Left forelimb (tissue), 1 donor: Measurements from ENCODE around the gene AHNAK.

ENCODE experiments used
- DNase-seq: peaks from one replicate; pipeline ENCODE4 v3.0.0-alpha.2; 2018; ENCODE audit warnings: low spot score

The AHNAK gene

DNA sequence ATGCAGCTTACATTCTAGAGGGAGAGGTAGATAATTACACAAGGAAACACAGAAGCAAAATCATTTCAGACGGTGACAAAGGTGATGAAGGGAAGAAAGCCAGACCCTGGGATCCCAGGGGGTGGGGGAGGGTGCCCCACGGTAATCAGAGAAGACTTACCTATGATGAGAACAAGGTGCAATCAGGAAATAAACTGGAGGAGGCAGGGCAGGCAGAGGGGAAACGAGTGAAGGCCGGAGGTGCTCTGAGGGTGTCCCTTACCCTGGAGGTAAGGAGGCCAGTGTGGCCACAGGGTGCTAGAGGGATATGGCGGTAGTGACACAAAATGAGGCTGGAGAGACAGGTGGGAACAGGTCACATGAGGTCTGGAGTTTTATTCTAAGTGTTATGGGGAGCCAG lies 141.7 kb downstream of the AHNAK start:
- DNase-seq = no peak

DNA sequence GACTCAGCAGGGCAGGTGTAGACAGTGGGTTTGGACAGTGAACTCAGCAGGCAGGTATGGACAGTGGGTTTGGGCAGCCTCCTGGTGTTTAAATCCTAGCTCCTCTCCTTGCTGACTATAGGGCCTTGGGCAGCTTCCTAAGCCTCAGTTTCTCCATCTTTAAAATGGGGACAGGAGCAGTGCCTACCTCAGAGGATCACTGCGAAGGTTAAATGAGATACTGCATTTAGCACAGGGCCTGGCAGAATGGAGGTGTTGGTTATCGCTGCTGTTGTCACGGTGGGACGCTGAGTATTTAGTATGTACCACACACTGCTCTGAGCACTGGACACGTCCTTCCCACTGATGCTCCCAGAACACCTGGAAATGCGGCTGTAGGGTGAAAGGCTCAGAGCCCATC lies 142.2 kb downstream of the AHNAK start:
- DNase-seq = no peak

DNA sequence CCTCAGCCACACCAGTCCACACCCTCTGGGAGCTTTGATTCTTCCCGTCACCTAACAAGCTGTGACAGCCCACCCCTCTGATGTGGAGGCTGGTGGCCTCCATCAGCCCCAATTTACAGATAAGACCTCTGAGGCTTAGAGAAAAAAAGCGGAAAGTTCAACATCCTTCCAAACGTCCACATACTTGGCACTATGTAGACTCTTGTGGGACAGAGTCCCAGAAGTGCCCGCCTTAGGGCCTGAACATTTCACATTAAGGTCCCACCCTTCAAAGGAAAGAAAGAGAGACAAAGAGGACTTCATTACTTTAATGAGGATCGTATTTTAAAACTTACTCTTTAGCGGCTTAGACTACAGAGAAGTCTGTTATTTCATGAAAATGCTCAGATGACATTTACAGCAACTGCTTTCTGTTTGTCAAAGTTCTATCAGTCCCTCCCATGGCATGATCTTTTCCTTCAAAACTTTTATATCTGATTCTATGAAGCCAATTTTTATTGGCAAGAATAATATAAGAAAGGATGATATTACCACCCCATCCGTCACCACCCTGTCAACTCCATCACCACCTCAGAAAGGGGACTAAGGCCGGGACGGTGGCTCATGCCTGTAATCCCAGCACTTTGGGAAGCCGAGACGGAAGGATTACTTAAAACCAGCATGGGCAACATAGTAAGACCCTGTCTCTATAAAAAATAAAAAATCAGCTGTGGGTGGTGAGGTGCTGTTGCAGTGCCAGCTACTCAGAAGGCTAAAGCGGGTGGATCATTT lies 143.5 kb downstream of the AHNAK start:
- DNase-seq = no peak

DNA sequence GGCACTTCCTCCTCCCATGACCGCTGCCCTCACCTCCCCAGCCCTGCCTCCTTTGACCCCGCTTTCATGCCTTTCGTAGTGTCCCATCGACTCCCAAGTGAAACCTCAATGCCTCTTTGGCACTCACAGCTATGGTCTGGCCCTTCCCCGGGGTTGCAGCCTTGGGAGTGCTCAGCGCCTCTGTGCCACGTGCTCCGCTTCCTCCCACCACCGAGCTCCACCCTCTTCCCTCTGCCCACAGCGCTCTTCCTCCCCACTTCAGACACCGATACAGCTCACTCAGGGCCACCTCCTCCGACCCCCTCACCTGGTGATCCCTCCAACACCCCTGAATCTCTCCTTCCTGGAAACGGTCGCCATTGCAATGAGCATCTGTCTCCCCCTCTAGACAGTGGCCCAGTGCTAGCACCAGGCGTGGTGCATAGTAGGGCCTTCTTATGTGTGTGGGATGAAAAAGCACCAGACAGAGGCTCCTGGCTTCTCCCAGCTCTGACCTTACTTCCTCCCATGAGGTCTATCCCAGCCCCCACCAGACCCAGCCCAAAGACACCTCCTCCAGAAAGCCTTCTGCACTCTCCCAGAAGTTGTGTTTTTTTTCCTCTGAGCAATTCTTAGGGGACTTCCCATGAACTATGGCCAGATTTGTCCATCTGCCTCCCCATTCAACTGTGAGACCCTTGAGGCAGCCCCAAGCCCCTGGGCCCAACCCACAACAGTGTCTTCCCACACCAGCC lies 144.2 kb downstream of the AHNAK start:
- no peak for DNase-seq

DNA sequence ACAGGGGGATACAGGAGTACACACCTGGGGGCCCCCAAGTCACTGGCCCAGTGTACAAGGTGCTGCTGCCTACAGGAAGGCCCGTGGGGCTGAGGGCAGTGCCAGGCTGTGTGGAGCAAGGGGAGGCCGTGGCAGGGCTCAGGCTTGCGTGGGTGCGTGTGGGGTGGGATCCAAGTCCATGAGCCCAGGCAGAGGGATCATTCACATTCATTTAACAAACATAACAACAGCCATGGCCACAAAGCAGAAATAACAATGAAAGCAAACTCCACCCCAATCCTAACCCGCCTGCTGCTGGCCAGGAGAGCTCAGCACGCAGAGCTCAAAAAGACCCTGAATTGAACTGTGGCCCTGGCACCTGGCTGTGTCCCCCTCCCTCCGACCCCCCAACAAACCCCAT lies 144.8 kb downstream of the AHNAK start:
- no peak for DNase-seq

DNA sequence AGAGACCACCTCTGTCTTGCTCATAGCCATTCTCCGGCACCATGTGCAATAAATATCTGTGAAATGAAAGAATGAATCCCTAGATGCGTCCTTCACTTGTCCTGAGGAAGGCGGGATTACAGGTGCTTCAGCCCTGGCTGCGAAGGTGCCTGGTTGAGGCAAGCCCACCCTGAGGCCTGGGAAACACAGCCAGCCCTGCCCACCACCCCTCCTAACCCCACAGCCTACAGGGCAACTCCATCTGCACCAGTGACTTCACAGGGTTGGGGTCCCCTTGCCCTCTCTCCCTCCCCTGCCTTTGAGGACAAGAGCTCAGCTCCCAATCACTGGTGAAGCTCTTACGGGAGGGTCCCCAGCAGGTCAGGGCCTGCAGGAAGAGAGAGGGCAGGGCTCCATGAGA lies 145.2 kb downstream of the AHNAK start:
- DNase-seq = no peak

DNA sequence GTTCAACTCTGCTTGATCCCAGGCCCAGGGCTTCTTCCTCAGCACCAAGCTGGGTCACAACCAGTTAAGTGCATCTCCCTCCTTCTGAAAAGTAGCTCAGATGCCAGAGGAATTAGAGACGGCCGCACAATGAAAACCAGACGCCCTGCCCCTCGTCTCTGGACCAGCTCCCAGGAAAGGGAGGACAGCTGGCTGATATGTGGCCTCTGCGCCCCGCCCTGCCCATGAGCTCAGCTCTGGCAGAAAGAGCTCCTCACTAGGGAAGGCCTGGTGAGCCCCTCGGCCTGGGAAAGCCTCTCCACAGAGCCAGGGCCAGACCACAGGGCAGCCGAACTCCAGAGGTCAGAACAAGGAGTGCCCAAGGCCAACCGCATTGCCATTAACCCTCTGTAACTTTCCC lies 145.8 kb downstream of the AHNAK start:
- DNase-seq = peak; percentile 90

DNA sequence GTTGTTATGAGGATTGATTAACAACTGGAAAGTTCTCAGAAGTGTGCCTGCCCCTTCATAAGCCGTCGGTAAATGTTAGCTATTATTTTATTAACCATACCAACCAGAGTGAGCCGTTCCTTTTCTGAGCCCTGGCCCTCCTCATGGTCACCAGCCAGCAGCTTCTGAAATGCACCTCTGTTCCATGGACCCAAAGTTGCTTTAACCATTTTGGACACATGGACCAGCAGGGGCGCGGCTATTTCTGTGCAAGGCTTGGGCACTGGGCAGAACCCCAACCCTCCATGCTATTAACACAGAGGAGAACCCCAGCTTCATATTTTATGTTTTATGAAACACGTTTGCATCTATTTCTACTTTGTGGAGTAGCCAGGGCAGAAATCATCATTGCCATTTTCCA lies 146.3 kb downstream of the AHNAK start:
- DNase-seq = no peak

DNA sequence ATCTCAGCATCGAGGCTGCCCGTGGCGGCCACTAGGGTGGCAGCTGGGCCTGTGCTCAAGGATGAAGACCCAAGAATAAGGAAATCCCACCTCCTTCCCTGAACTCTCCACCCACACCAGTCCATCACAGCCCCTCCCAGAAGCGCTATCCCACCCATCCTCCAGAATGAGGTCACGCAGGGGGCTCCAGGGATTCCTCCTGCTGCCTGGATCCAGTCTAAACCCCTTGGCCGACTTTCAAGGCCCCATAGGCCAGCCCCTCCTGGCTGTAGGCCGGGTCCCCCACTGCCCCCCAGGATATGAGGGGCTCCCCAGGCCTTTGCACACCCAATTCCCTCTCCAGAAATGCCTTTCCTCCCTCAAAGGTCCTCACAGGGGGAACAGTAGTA lies 146.7 kb downstream of the AHNAK start:
- peak; percentile 88 for DNase-seq

DNA sequence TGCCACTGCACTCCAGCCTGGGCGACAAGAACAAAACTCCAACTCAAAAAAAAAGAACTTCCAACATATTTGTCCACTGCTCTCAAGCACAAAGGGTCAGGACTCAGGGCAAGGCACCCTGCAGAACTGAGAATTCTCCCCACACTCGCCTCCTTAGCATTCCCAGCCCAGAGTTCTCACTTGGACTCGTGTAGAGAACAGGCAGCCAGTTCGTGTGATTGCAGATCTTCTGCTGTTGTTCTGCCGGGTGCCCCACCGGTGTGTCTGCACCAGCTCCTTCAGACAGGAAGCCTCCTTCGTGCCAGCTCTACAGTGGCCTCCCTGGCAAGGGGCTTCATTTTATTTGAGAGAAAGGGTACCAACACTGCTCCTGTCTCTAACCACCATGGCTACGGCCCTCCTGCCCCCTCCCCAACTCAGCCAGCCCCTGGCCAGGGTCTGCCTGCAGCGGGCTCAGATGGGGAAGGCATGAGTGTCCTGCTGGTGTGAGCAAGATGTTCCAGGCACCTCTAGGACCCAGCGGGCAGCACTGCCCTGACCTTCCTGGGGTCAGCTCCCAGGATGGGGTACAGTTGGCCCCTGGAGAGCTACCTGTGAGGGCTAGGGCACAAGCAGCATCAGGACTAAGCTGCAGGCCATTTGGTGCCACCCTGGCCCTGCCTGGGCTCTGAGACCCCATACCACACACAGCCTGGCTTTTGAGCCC lies 147.3 kb downstream of the AHNAK start:
- DNase-seq = no peak

DNA sequence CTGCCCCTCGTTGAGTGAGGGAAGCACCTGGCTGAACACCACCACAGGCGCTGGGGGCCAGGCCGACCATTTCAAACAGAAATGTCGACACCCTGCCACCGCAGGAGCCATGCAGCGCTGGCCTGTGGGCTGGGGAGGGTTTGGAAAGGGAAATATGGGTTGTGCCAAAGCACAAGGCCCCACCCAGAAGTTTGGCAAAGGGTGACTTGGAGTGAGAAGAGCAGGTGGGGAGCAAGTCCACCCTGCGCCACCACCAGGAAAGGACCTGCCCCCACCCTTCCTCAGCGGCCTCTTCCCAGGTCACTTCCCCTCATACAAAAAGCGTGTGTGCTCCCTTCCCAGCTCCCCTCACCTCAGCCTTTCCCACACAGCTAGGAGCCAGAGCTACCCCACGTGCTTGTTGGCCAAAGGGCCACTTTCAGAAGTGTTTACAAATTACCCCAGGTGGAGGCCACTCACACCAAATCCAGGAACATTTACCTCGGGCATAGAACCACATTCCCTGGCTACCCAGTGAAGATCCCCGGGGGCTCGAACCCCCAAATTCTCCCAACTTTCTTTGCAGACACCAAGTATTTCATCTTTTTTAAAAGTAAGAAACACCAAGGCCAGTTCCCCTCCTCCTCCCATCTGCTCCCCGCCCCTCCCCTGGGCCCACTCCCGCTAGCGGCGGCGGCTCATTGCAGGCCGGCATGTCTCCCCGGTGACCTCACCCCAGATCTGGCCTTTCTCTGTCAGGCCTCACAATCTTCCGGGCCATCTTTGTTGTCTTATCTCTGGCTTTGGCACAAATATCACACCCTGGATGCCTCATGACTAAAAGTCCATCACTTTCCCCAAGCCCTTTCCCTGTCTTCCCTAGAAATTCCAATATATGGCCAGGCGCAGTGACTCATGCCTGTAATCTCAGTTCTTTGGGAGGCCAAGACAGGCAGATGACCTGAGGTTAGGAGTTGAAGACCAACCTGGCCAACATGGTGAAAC lies 148.3 kb downstream of the AHNAK start:
- DNase-seq = no peak

DNA sequence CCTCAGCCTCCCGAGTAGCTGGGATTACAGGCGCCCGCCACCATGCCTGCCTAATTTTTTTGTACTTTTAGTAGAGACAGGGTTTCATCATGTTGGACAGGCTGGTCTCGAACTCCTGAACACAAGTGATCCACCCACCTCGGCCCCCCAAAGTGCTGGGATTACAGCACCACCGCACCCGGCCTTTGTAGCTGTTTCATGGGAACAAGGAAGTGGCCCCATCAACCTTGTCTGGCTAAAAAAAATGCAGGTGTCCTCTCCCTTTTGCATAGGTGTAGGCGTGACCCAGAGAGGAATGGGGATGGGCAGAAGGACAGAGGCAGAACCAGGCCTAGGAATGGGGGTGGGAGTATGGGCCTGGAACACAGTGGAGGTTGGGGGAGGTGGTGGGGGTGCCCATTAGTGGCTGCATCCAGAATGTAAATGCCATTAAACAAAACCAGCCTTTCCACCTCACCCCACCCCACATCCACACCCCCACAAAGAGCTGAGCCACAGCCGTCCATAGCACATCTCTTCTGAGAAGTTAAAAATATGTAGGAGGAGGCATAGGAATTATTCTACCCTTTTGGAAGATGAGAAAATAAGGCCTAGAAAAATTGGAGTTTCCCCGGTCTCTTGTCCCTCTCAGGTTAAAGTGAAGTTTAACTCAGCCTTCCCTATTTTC lies 150.6 kb downstream of the AHNAK start:
- no peak for DNase-seq

DNA sequence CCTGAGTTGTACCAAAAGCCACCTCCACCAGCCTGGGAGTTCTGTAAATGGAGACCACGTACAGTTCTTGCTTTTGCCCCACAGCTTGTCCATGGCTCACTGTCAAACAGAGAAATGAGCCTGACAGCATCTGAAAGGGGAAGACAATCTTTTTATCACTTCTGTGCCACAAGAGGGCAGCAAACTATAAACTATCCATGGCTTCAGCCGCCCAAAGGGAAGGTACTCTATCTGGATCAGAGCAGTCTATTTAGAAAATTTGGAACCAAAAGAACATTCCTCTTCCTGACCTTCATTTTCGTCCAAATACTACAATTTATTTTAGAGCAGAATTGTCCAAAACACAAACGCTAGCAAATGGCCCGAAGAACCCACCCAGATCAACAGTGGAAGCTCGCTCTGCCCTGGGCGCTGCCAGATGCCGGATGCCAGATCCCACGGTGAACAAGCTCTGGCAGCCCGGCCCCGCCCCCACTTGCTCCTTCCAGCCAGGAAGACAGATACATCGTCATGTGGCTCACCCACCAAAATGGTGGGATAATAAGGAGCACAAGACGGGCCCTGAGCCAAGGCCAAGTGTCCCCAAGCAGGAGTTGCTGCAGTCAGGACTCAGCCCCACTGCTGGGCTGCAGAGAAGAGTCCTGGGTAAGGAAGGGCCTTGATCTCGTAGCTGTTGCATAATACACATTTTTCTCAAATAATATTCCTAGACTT lies 151.6 kb downstream of the AHNAK start:
- DNase-seq = peak; percentile 88

DNA sequence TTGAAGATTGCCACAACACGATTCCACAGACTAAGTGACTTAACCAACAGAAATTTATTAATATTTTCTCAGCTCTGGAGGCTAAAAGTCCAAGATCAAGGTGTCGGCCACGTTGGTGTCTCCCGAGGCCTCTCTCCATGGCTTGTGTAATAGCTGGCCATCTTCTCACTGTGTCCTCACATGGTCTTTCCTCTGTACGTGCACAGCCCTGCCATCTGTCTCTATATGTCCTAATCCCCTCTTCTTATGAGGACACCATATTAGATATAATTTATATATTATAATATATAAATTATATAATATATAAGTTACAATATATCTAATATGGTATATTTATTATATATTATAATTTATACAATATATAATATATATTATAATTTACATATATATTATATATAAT lies 152.9 kb downstream of the AHNAK start:
- no peak for DNase-seq

DNA sequence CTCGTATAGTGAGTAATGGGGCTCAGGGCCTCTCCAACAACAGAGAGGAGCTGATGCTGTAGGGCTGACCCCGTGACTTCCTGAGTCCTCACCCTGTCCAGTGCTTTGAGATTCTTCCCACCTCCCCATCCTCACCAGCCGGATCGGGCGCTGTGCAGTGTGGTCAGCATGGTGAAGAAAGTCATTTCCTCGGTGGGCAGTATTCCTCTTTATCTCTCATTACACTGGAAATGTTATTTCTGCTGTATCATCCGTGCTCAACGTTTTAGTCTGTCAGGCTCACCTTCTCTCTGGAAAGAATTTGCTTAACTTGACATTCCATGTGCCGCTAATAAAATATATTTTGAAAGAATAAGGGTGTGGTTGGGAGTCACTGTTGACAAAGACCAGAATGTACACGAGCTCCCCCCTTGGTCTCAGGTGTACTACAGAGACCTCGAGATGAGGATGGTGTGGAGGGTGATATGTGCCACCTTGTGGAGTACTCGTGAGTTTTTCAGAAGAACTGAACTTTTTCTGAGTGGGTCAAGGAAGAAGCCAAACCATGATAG lies 153.5 kb downstream of the AHNAK start:
- no peak for DNase-seq

DNA sequence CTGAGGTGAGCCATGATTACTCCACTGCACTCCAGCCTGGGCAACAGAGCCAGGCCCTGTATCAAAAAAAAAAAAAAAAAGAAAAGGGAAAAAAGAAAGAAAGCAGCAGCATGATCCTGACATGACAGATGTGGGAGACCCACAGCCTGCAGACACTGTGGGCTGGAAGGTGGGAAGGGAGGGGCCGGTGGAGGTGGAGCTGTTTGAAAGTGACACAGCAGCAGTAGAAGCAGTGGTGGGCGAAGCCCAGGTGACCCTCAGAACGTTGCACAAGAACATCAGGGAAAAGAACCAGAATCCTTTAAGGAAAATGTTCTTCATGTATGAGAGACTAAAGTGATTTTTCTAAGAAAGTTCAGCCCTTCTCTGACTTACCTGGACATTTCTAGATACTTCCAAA lies 154.1 kb downstream of the AHNAK start:
- DNase-seq = no peak

DNA sequence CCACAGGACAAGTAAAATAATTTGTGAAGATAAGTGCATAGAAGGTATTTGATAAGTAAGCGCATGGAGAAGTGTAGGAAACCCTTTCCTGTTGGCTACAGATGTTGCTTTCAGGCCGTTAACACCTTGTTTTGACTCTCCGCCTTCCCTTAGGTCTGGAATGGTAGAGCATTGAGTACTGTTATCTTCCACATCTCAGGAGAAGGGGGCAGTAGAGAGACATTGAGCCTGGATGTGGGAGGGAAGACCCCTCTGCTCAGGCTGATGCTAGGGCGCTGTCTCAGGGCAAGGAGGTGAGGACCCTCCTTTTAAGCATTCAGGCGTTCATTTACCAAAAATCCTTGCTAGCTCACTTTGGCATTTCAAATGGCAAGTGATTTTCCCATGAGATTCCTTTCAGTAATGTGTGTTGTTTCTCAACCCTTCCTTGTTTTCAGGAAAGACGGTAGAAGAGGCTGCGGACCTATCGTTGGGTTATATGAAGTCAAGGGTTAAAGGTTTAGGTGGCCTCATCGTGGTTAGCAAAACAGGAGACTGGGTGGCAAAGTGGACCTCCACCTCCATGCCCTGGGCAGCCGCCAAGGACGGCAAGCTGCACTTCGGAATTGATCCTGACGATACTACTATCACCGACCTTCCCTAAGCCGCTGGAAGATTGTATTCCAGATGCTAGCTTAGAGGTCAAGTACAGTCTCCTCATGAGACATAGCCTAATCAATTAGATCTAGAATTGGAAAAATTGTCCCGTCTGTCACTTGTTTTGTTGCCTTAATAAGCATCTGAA lies 154.8 kb downstream of the AHNAK start:
- DNase-seq = no peak

DNA sequence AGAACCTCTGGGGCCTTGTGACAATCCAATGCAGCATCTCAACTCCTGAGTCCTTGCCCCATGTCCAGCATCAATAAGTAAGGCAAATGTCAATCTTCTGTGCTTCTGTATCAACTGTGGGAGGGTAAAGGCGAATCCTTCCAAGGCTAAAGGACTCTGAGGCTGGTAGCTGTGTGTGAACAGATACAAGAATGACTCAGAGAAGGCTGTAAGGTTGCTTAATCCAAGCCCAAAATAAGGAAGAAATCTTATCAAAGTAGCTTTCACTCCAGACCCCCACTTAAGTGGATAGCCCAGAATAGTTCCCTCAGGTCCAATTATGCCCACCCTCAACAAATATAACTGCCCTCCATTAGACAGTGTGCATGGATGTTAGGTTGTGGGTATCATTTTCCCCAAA lies 155.9 kb downstream of the AHNAK start:
- no peak for DNase-seq

DNA sequence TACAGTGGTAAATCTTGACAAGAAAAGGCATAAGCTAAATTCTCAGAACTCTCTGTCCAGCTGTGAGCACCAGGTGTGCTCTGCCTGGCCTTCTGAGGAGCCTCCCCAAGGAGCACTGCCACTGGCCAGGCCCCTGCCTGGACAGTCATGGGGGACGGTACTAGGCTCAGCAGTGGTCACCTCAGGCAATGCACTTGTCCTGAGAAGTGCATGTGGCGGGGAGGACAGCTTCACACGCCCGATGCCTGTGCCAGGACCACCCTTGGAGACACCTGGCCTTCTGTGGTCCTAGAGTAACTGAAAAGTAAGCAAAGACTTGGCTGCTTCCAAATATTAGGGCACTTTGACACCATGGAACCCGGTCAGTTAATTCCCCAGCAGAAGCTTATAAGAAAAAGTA lies 156.4 kb downstream of the AHNAK start:
- DNase-seq = no peak

DNA sequence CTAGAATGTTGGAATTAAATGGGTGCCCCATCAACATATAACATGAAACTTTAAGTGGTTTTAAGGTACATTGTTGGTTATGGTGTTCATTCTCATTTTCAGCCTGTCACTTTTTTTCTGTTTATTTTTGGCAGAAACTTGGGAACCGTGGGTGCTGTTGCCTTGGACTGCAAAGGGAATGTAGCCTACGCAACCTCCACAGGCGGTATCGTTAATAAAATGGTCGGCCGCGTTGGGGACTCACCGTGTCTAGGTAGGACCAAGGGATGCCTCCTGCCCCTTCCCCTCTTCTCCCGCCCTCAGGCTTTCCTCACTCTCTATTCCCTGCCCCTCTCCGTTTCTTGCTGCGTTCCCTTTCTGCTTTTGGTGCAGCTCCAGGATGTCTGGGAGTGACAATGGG lies 157.6 kb downstream of the AHNAK start:
- no peak for DNase-seq
